ENCODE data around the gene CRACR2A.

GRCh38 chr12:3645091-3645490 is 107.8 kb downstream of the CRACR2A start:
- no peak for TF ChIP-seq CTCF (IDR thresholded peaks at IDR 0.05)
- TF ChIP-seq POLR2A (IDR thresholded peaks at IDR 0.05), result no peak
- no peak for TF ChIP-seq EP300 (IDR thresholded peaks at IDR 0.05; ENCODE audit: low read depth)

All from transverse colon (tissue), 3 donors.